Fibroblast of lung (primary cell): ENCODE measurements around the gene CEACAM7. TPM values are rescaled to one million over a fixed set of nuclear protein-coding genes. Genes with fewer than 3 reads are reported as not detected.

Experiments
- DNase-seq, 2 donors: peaks; one replicate each; pipeline versions ENCODE4 v3.0.0 to v3.0.0-alpha.2; 2010; ENCODE audit warnings: low read depth in 2 of 2
- H2AFZ ChIP-seq: 2 replicates; pipeline ENCODE4 v1.5.1; 2012; ENCODE audit warnings: low read length, control low read depth, inconsistent platforms
- H3K27ac ChIP-seq: 2 replicates; pipeline ENCODE4 v1.5.1; 2011; ENCODE audit warnings: low read length, control low read depth; ENCODE audit not compliant: insufficient read depth
- H3K27me3 ChIP-seq: 2 replicates; pipeline ENCODE4 v1.5.1; 2011; ENCODE audit warnings: mild to moderate bottlenecking, low read length; ENCODE audit not compliant: control insufficient read depth, insufficient read depth
- H3K36me3 ChIP-seq: 2 replicates; pipeline ENCODE4 v1.5.1; 2011; ENCODE audit warnings: low read length; ENCODE audit not compliant: control insufficient read depth, insufficient read depth
- H3K4me1 ChIP-seq: 2 replicates; pipeline ENCODE4 v1.5.1; 2011; ENCODE audit warnings: low read length; ENCODE audit not compliant: control insufficient read depth, insufficient read depth; ENCODE audit errors: extremely low read depth
- H3K4me2 ChIP-seq: 2 replicates; pipeline ENCODE4 v1.5.1; 2011; ENCODE audit warnings: low read length, control low read depth; ENCODE audit not compliant: insufficient read depth; ENCODE audit errors: extremely low read depth
- H3K4me3 ChIP-seq, 4 experiments: fragments of 200-600 bp in 1 of 4; sonication (generic) in 1 of 4; replicated peaks in 1 of 4; 2 replicates each; pipeline ENCODE4 v1.5.1; 2011 to 2016; ENCODE audit warnings: low read length in 4 of 4, low read depth in 3 of 4, mild to moderate bottlenecking in 3 of 4, control low read depth in 2 of 4, inconsistent platforms in 1 of 4, mixed read lengths in 1 of 4; ENCODE audit not compliant: insufficient read depth in 1 of 4; ENCODE audit errors: control extremely low read depth in 1 of 4
- H3K79me2 ChIP-seq: 2 replicates; pipeline ENCODE4 v1.5.1; 2012; ENCODE audit warnings: mild to moderate bottlenecking, low read length, inconsistent platforms; ENCODE audit not compliant: control insufficient read depth, insufficient read depth
- H3K9ac ChIP-seq: 2 replicates; pipeline ENCODE4 v1.5.1; 2011; ENCODE audit warnings: mild to moderate bottlenecking, low read length, control low read depth; ENCODE audit not compliant: insufficient read depth
- H3K9me3 ChIP-seq: 2 replicates; pipeline ENCODE4 v1.5.1; 2012; ENCODE audit warnings: low read depth, low read length; ENCODE audit not compliant: control insufficient read depth, insufficient read depth
- H4K20me1 ChIP-seq: 2 replicates; pipeline ENCODE4 v1.5.1; 2011; ENCODE audit warnings: low read length; ENCODE audit not compliant: control insufficient read depth, insufficient read depth; ENCODE audit errors: extremely low read depth
- CTCF ChIP-seq, 2 donors: IDR thresholded peaks in 1 of 2; conservative IDR thresholded peaks in 1 of 2; 1 replicate in 1 of 2; 2 replicates in 1 of 2; pipeline ENCODE4 v1.5.1; 2011 to 2012; ENCODE audit warnings: low read length in 2 of 2, control low read depth in 1 of 2, inconsistent platforms in 1 of 2, low read depth in 1 of 2, mild to moderate bottlenecking in 1 of 2
- EZH2 ChIP-seq: IDR thresholded peaks from 2 replicates; pipeline ENCODE4 v1.5.1; 2012; ENCODE audit warnings: low read length, control low read depth, mild to moderate bottlenecking; ENCODE audit errors: missing control alignments
- polyA plus RNA-seq, 2 donors: library from polyadenylated mRNA; depleted of rRNA in 1 of 2; stranded (reverse) in 1 of 2; unstranded in 1 of 2; fragments of >200 nt; gene quantifications; 2 replicates each; pipeline ENCODE4 v1.2.1, GENCODE V29; 2011 to 2012; ENCODE audit warnings: missing spikeins in 1 of 2
- total RNA-seq: library from RNA; depleted of rRNA; stranded (reverse); fragments of >200 nt; gene quantifications from 2 replicates; pipeline ENCODE4 v1.2.1, GENCODE V29; 2014

The CEACAM7 gene
- total and polyA plus RNA-seq, 2 donors (not counting 1 experiment from before 2014, with no cell fraction given): not detected

GRCh38 chr19:41699231-41699967 is 11.3 kb upstream of the CEACAM7 start:
- TF ChIP-seq CTCF (conservative IDR thresholded peaks at IDR 0.05 in 1 of 2, IDR thresholded peaks at IDR 0.05 in 1 of 2; ENCODE audit: low read depth in 1 of 2, low read length in 2 of 2): no peak
- no peak for TF ChIP-seq EZH2
- Histone ChIP-seq H2AFZ (no peak overlapping the region), H3K79me2 (no peaks in the 10 kb centered on the region), H3K27me3 (no peaks in the 10 kb centered on the region), H4K20me1 (no peaks in the 10 kb centered on the region), H3K36me3 (no peaks in the 10 kb centered on the region), H3K4me1 (no peaks in the 10 kb centered on the region), H3K4me3 (no peak overlapping the region), H3K27ac (no peak overlapping the region), H3K4me2 (no peak overlapping the region), H3K9me3 (no peaks in the 10 kb centered on the region), H3K9ac (no peak overlapping the region)
- no peak for DNase-seq

- Histone ChIP-seq H3K27me3 (no peaks in the 10 kb centered on the region), H3K9ac (no peak overlapping the region), H3K4me1 (no peaks in the 10 kb centered on the region), H3K27ac (no peak overlapping the region), H3K36me3 (no peaks in the 10 kb centered on the region), H3K4me3 (no peak overlapping the region), H4K20me1 (no peaks in the 10 kb centered on the region), H2AFZ (no peak overlapping the region), H3K9me3 (no peaks in the 10 kb centered on the region), H3K4me2 (no peak overlapping the region), H3K79me2 (no peaks in the 10 kb centered on the region)
- DNase-seq: no peak
- TF ChIP-seq EZH2: no peak
- no peak for TF ChIP-seq CTCF (conservative IDR thresholded peaks at IDR 0.05 in 1 of 2, IDR thresholded peaks at IDR 0.05 in 1 of 2; ENCODE audit: low read depth in 1 of 2, low read length in 2 of 2)
Measured at GRCh38 chr19:41698746-41699230, 10.7 kb upstream of the CEACAM7 start.

GRCh38 chr19:41697198-41697855 is 9.3 kb upstream of the CEACAM7 start:
- no peaks in the 10 kb centered on the region for H3K79me2 ChIP-seq
- H4K20me1 ChIP-seq: no peaks in the 10 kb centered on the region
- no peaks in the 10 kb centered on the region for H3K4me1 ChIP-seq
- DNase-seq: no peak
- no peak for TF ChIP-seq CTCF (conservative IDR thresholded peaks at IDR 0.05 in 1 of 2, IDR thresholded peaks at IDR 0.05 in 1 of 2; ENCODE audit: low read depth in 1 of 2, low read length in 2 of 2)
- TF ChIP-seq EZH2: no peak
- no peak overlapping the region for H3K4me2 ChIP-seq
- H3K27me3 ChIP-seq: no peaks in the 10 kb centered on the region
- H2AFZ ChIP-seq: no peak overlapping the region
- H3K4me3 ChIP-seq: no peak overlapping the region
- H3K27ac ChIP-seq: no peak overlapping the region
- H3K36me3 ChIP-seq: no peaks in the 10 kb centered on the region
- no peak overlapping the region for H3K9ac ChIP-seq
- H3K9me3 ChIP-seq: no peaks in the 10 kb centered on the region
